Transverse colon (tissue), 4 donors: ENCODE results near the gene MGMT. TPM values are rescaled to one million over a fixed set of nuclear protein-coding genes. Genes with fewer than 3 reads are reported as not detected.

ENCODE experiments used
- DNase-seq: peaks from one replicate; pipeline ENCODE4 v3.0.0-alpha.2; 2019
- H3K27ac ChIP-seq, 4 donors: fragments of 200-600 bp; sonication (generic); 2 replicates each; pipeline ENCODE4 v1.5.1; 2016 to 2018; ENCODE audit warnings: inconsistent platforms in 4 of 4
- H3K27me3 ChIP-seq: fragments of 200-600 bp; sonication (generic); 2 replicates; pipeline ENCODE4 v1.5.1; 2017; ENCODE audit warnings: inconsistent platforms
- H3K36me3 ChIP-seq, 4 donors: fragments of 200-600 bp; sonication (generic); 2 replicates each; pipeline ENCODE4 v1.5.1; 2017 to 2019; ENCODE audit warnings: inconsistent platforms in 4 of 4
- H3K4me1 ChIP-seq, 4 donors: fragments of 200-600 bp; sonication (generic); 2 replicates each; pipeline ENCODE4 v1.5.1; 2017 to 2020; ENCODE audit warnings: inconsistent platforms in 4 of 4
- H3K4me3 ChIP-seq, 4 donors: fragments of 200-600 bp; sonication (generic); 1 replicate in 1 of 4; 2 replicates in 3 of 4; pipeline versions ENCODE4 v1.5.1 to v1.6.1; 2017 to 2019; ENCODE audit warnings: inconsistent platforms in 4 of 4
- H3K9me3 ChIP-seq, 2 donors: fragments of 200-600 bp; sonication (generic); 2 replicates each; pipeline ENCODE4 v1.5.1; 2017 to 2019; ENCODE audit warnings: inconsistent platforms in 2 of 2
- CTCF ChIP-seq, 5 experiments: fragments of 200-600 bp in 3 of 5; fragments of 450-650 bp in 2 of 5; sonication (generic) in 3 of 5; IDR thresholded peaks; 1 replicate in 2 of 5; 2 replicates in 3 of 5; pipeline ENCODE4 v1.5.1; 2016 to 2017; ENCODE audit warnings: antibody characterized with exemption in 5 of 5, inconsistent platforms in 3 of 5, mild to moderate bottlenecking in 2 of 5, moderate library complexity in 1 of 5
- EP300 ChIP-seq: sonication (generic); formaldehyde crosslinking; IDR thresholded peaks from one replicate; pipeline ENCODE4 v1.6.1; 2017; ENCODE audit warnings: antibody characterized with exemption, low read depth
- POLR2A ChIP-seq: fragments of 450-650 bp; IDR thresholded peaks from one replicate; pipeline ENCODE4 v1.6.1; 2016; ENCODE audit warnings: antibody characterized with exemption, mild to moderate bottlenecking, moderate library complexity
- POLR2AphosphoS5 ChIP-seq, 3 donors: sonication (generic); formaldehyde crosslinking; IDR thresholded peaks; one replicate each; pipeline ENCODE4 v1.6.1; 2016; ENCODE audit warnings: antibody characterized with exemption in 3 of 3
- WGBS, 2 donors: methylation state at CpG; one replicate each; pipeline ENCODE4 v1.1.5; 2018; ENCODE audit warnings: low coverage in 1 of 2; 5-methylcytosine and 5-hydroxymethylcytosine counted together
- in situ Hi-C, 4 donors: fragments of 200-750 bp; cut with MboI; loops; one replicate each; pipeline versions ENCODE4 v1.15.0 to v1.15.1; 2017; ENCODE audit warnings: low sequenced_read_pairs in 3 of 4, low pct_ligation_motif_present in 1 of 4, low pct_unique_long_range_greater_than_20kb in 1 of 4
- intact Hi-C: fragments of 100-400 bp; cut with DNase I; formaldehyde crosslinking; loops from one replicate; pipeline ENCODE4 v1.15.1; 2023; ENCODE audit warnings: low total_unique reads
- total RNA-seq, 4 donors: library from RNA; depleted of rRNA; stranded (reverse); fragments of >200 nt; gene quantifications; one replicate each; pipeline ENCODE4 v1.1.0, GENCODE V29; 2016

MGMT gene
- total RNA-seq, 4 donors from 2014 or later = 6.6 to 28.9 (median 14.0) TPM

- Histone ChIP-seq H3K9me3 (peaks cover 19 to 22% of the 10 kb centered on the region in 2 donors), H3K4me1 (no peaks in the 10 kb centered on the region), H3K4me3 (no peak overlapping the region), H3K27me3 (no peaks in the 10 kb centered on the region), H3K27ac (no peak overlapping the region), H3K36me3 (no peaks in the 10 kb centered on the region)
- no peak for DNase-seq
- in situ Hi-C loops = no loop called here
- TF ChIP-seq CTCF (IDR thresholded peaks at IDR 0.05) (no peak), POLR2AphosphoS5 (IDR thresholded peaks at IDR 0.05) (no peak), POLR2A (no peak), EP300 (no peak)
- intact Hi-C loops = no loop called here
- WGBS, 2 donors = 98 to 100% methylated on average over 2 of the region's 2 CpGs
Measured at GRCh38 chr10:129586898-129587443, 119.9 kb downstream of the MGMT start.

GRCh38 chr10:129589546-129589945 lies 122.5 kb downstream of the MGMT start:
- H3K9me3 ChIP-seq = peaks cover 19 to 22% of the 10 kb centered on the region in 2 donors
- DNase-seq = no peak
- no peaks in the 10 kb centered on the region for H3K36me3 ChIP-seq
- H3K27ac ChIP-seq = no peak overlapping the region
- in situ Hi-C loops (no loop called here), intact Hi-C loops (no loop called here)
- 95 to 100% methylated on average over 2 to 9 of the region's 9 CpGs for WGBS, 2 donors
- no peak for TF ChIP-seq CTCF (IDR thresholded peaks at IDR 0.05)
- no peak for TF ChIP-seq POLR2A
- no peak for TF ChIP-seq POLR2AphosphoS5 (IDR thresholded peaks at IDR 0.05)
- no peak for TF ChIP-seq EP300
- H3K27me3 ChIP-seq = no peaks in the 10 kb centered on the region
- H3K4me3 ChIP-seq = no peak overlapping the region
- H3K4me1 ChIP-seq = no peaks in the 10 kb centered on the region

GRCh38 chr10:129593953-129594352 lies 126.9 kb downstream of the MGMT start:
- Histone ChIP-seq H3K27ac (no peak overlapping the region), H3K4me1 (no peaks in the 10 kb centered on the region), H3K9me3 (no peaks in the 10 kb centered on the region), H3K36me3 (no peaks in the 10 kb centered on the region), H3K4me3 (no peak overlapping the region), H3K27me3 (no peaks in the 10 kb centered on the region)
- WGBS, 2 donors = 87% methylated on average over 3 of the region's 3 CpGs; no CpG with 5 or more reads in 1 of the 2 donors
- TF ChIP-seq POLR2A (no peak), EP300 (no peak), CTCF (IDR thresholded peaks at IDR 0.05) (no peak), POLR2AphosphoS5 (IDR thresholded peaks at IDR 0.05) (no peak)
- intact Hi-C loops (no loop called here), in situ Hi-C loops (no loop called here)
- DNase-seq = no peak

- H3K9me3 ChIP-seq = no peaks in the 10 kb centered on the region
- no peak for DNase-seq
- no peak overlapping the region for H3K4me3 ChIP-seq
- H3K36me3 ChIP-seq = no peaks in the 10 kb centered on the region
- H3K27ac ChIP-seq = no peak overlapping the region
- 93 to 99% methylated on average over 14 to 15 of the region's 15 CpGs for WGBS, 2 donors
- TF ChIP-seq POLR2A (no peak), CTCF (IDR thresholded peaks at IDR 0.05) (no peak), POLR2AphosphoS5 (IDR thresholded peaks at IDR 0.05) (no peak), EP300 (no peak)
- H3K4me1 ChIP-seq = no peaks in the 10 kb centered on the region
- intact Hi-C loops (no loop called here), in situ Hi-C loops (no loop called here)
- no peaks in the 10 kb centered on the region for H3K27me3 ChIP-seq
Measured at GRCh38 chr10:129594811-129595210, 127.8 kb downstream of the MGMT start.
